ENCODE results near the gene LRRFIP1. TPM values are rescaled to one million over a fixed set of nuclear protein-coding genes. Genes with fewer than 3 reads are reported as not detected.

LRRFIP1 gene
- total and polyA plus RNA-seq, 4 donors: 79.7 to 194 (median 94.1) TPM

DNA sequence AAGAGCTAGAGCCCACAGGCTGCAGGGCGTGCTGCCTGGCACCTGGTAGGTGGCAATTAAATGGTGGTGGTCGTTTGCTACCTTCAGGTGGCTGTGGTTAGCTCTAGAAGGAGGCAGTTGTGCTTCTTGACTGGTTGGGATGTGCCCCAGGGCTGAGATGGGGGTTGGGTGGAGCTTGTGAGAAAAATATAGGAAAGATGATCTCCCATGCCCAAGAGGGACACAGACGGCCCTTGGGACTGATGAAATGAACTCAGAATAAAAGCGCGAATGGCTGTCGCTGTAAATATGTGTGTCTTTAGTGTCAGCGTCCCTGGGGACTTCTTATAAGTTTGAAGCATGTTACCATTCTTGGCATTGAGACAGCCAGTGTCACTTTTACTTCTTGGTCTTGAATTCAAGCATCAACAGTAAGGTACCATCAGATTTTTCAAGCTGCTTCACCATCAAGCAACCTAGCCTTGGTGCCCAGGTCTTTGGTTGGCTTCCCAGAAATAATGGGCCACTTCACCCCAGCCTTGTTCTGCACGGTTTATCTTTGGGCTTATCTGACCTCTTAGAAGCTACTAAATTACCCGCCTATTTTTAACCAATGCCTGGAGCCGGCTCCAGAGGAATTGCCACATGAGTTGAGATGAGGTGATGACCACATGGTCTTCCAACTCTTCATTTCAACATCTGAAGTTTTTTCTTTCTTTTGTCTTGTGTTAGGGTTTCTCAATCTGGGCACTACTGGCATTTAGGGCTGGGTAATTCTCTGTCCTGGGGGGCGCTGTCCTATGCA is 11.9 kb downstream of the LRRFIP1 start:
- ATAC-seq (ENCODE audit: insufficient read depth, low FRiP score): no peak
- H3K4me1 ChIP-seq (ENCODE audit: control insufficient read depth in 5 of 5, insufficient read depth in 5 of 5, low read length in 5 of 5): peaks cover 0 to 16% (median 0%) of the 10 kb centered on the region in 5 donors

DNA sequence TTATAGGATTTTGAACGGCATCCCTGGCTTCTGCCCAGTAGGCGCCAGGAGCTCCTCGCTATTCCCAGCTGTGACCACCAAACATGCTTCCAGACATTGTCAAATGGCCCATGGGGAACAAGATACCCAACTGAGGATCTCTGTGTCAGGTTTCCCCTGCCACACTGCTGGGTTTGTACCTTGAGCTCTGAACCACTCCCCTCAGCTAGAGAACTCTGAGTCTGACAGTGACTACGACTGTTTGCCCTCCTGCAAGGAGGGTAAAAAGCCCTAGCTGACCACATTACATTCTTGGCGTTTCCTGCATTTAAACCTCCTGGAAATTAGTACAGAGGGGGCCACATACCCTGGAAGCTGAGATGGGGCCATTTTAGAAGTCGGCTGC is 12.4 kb downstream of the LRRFIP1 start:
- H3K9ac ChIP-seq (ENCODE audit: insufficient read depth in 1 of 2, low read length in 2 of 2): no peak overlapping the region
- H3K4me1 ChIP-seq (ENCODE audit: control insufficient read depth in 5 of 5, insufficient read depth in 5 of 5, low read length in 5 of 5): peaks cover 0 to 16% (median 0%) of the 10 kb centered on the region in 5 donors
- peak overlapping the region in 1 of 2 donors; percentile 43 for H3K27ac ChIP-seq (ENCODE audit: low read depth in 1 of 2, low read length in 1 of 2)
- H3K27me3 ChIP-seq (ENCODE audit: control insufficient read depth in 3 of 3, insufficient read depth in 3 of 3, low read length in 2 of 3): no peaks in the 10 kb centered on the region
- H3K36me3 ChIP-seq (ENCODE audit: control insufficient read depth in 4 of 4, insufficient read depth in 4 of 4, low read length in 4 of 4): peaks cover 0 to 2% (median 0%) of the 10 kb centered on the region in 4 donors
- H3K4me3 ChIP-seq: no peak overlapping the region
- H3K9me3 ChIP-seq (ENCODE audit: control insufficient read depth in 4 of 4, insufficient read depth in 3 of 4, low read length in 3 of 4): peaks cover 0 to 2% (median under 1%) of the 10 kb centered on the region in 4 donors
- 93% methylated on average over 6 of the region's 6 CpGs for WGBS, 2 donors
- no peak for DNase-seq
- TF ChIP-seq, protein P1, sequence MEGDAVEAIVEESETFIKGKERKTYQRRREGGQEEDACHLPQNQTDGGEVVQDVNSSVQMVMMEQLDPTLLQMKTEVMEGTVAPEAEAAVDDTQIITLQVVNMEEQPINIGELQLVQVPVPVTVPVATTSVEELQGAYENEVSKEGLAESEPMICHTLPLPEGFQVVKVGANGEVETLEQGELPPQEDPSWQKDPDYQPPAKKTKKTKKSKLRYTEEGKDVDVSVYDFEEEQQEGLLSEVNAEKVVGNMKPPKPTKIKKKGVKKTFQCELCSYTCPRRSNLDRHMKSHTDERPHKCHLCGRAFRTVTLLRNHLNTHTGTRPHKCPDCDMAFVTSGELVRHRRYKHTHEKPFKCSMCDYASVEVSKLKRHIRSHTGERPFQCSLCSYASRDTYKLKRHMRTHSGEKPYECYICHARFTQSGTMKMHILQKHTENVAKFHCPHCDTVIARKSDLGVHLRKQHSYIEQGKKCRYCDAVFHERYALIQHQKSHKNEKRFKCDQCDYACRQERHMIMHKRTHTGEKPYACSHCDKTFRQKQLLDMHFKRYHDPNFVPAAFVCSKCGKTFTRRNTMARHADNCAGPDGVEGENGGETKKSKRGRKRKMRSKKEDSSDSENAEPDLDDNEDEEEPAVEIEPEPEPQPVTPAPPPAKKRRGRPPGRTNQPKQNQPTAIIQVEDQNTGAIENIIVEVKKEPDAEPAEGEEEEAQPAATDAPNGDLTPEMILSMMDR (IDR thresholded peaks at IDR 0.05; ENCODE audit: control extremely low read depth, extremely low read depth): no peak
- ATAC-seq (ENCODE audit: insufficient read depth, low FRiP score): no peak

More for the DNA sequence above, 11.9 kb downstream of the LRRFIP1 start:
- no peak overlapping the region for H3K9ac ChIP-seq (ENCODE audit: insufficient read depth in 1 of 2, low read length in 2 of 2)
- no peak overlapping the region for H3K4me3 ChIP-seq
- TF ChIP-seq, protein P1 (IDR thresholded peaks at IDR 0.05; ENCODE audit: control extremely low read depth, extremely low read depth): no peak
- WGBS, 2 donors: 73 to 80% methylated on average over 11 of the region's 11 CpGs
- H3K36me3 ChIP-seq (ENCODE audit: control insufficient read depth in 4 of 4, insufficient read depth in 4 of 4, low read length in 4 of 4): peaks cover 0 to 2% (median 0%) of the 10 kb centered on the region in 4 donors
- peaks cover 0 to 3% (median 1%) of the 10 kb centered on the region in 4 donors for H3K9me3 ChIP-seq (ENCODE audit: control insufficient read depth in 4 of 4, insufficient read depth in 3 of 4, low read length in 3 of 4)
- no peak for DNase-seq
- no peaks in the 10 kb centered on the region for H3K27me3 ChIP-seq (ENCODE audit: control insufficient read depth in 3 of 3, insufficient read depth in 3 of 3, low read length in 2 of 3)
- H3K27ac ChIP-seq (ENCODE audit: low read depth in 1 of 2, low read length in 1 of 2): peak overlapping the region in 1 of 2 donors; percentile 43

DNA sequence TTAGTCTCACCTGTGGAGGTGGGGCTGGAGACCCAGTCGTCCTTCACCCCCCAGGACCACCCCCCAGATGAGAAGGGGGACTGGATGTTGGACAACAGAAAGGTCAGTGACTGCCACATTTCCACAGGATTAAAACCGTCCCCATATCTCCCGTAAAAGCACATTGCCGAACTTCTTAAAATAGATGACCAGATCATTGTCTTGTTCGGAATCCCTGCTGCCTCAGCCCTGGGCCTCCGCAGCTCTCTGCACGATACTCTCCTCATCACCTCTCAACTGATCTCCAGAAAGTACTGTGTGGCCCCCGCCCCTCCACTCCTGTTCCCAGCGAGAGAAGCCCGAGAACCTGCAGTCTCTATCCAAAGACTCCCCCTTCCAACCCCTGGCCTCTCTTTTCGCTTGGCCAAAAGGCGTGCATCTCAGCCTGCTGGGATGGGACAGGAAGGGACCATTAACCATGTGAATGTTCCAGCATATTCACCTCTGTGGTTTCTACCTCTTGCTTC is 13.2 kb downstream of the LRRFIP1 start:
- WGBS, 2 donors: 94 to 97% methylated on average over 12 of the region's 12 CpGs
- no peak for DNase-seq
- peaks cover 0 to 16% (median 0%) of the 10 kb centered on the region in 5 donors for H3K4me1 ChIP-seq (ENCODE audit: control insufficient read depth in 5 of 5, insufficient read depth in 5 of 5, low read length in 5 of 5)
- no peak overlapping the region for H3K4me3 ChIP-seq
- peak overlapping the region in 1 of 2 donors; percentile 9 for H3K27ac ChIP-seq (ENCODE audit: low read depth in 1 of 2, low read length in 1 of 2)
- no peaks in the 10 kb centered on the region for H3K27me3 ChIP-seq (ENCODE audit: control insufficient read depth in 3 of 3, insufficient read depth in 3 of 3, low read length in 2 of 3)
- TF ChIP-seq, protein P1 (IDR thresholded peaks at IDR 0.05; ENCODE audit: control extremely low read depth, extremely low read depth): no peak
- ATAC-seq (ENCODE audit: insufficient read depth, low FRiP score): no peak
- H3K9ac ChIP-seq (ENCODE audit: insufficient read depth in 1 of 2, low read length in 2 of 2): no peak overlapping the region
- H3K9me3 ChIP-seq (ENCODE audit: control insufficient read depth in 4 of 4, insufficient read depth in 3 of 4, low read length in 3 of 4): peaks cover 0 to 2% (median 0%) of the 10 kb centered on the region in 4 donors
- H3K36me3 ChIP-seq (ENCODE audit: control insufficient read depth in 4 of 4, insufficient read depth in 4 of 4, low read length in 4 of 4): peaks cover 0 to 7% (median 1%) of the 10 kb centered on the region in 4 donors
